Liver (tissue), 9 donors: ENCODE results near the gene IWS1. TPM values are rescaled to one million over a fixed set of nuclear protein-coding genes. Genes with fewer than 3 reads are reported as not detected.

Experiments used
- DNase-seq: peaks from one replicate; pipeline ENCODE4 v3.0.0-alpha.2; 2017; ENCODE audit warnings: low spot score
- H3K27ac ChIP-seq, 2 donors: one replicate each; pipeline ENCODE4 v1.7.0; 2013; ENCODE audit warnings: inconsistent platforms in 2 of 2, low read length in 2 of 2, control low read depth in 1 of 2, low read depth in 1 of 2, mild to moderate bottlenecking in 1 of 2
- H3K27me3 ChIP-seq, 4 donors: one replicate each; pipeline versions ENCODE4 v1.6.1 to v1.7.0; 2013; ENCODE audit warnings: low read length in 3 of 4, inconsistent platforms in 1 of 4, mild to moderate bottlenecking in 1 of 4, moderate library complexity in 1 of 4; ENCODE audit not compliant: control insufficient read depth in 4 of 4, insufficient read depth in 4 of 4
- H3K36me3 ChIP-seq, 4 donors: one replicate each; pipeline versions ENCODE4 v1.6.1 to v1.7.0; 2013; ENCODE audit warnings: low read length in 3 of 4, mild to moderate bottlenecking in 3 of 4, low read depth in 1 of 4, moderate library complexity in 1 of 4; ENCODE audit not compliant: control insufficient read depth in 4 of 4, insufficient read depth in 3 of 4
- H3K4me1 ChIP-seq, 4 donors: one replicate each; pipeline versions ENCODE4 v1.6.1 to v1.7.0; 2013; ENCODE audit warnings: low read length in 3 of 4, mild to moderate bottlenecking in 3 of 4, moderate library complexity in 1 of 4; ENCODE audit not compliant: control insufficient read depth in 4 of 4, insufficient read depth in 4 of 4
- H3K4me3 ChIP-seq, 3 donors: one replicate each; pipeline versions ENCODE4 v1.6.1 to v1.7.0; 2013; ENCODE audit warnings: low read length in 3 of 3, control low read depth in 1 of 3, low read depth in 1 of 3, mild to moderate bottlenecking in 1 of 3
- H3K9ac ChIP-seq, 2 donors: one replicate each; pipeline ENCODE4 v1.7.0; 2013; ENCODE audit warnings: low read length in 2 of 2, mild to moderate bottlenecking in 2 of 2, moderate library complexity in 2 of 2, control low read depth in 1 of 2, low read depth in 1 of 2
- H3K9me3 ChIP-seq, 4 donors: one replicate each; pipeline versions ENCODE4 v1.6.1 to v1.7.0; 2013; ENCODE audit warnings: low read length in 3 of 4; ENCODE audit not compliant: control insufficient read depth in 4 of 4
- ATF3 ChIP-seq: IDR thresholded peaks from 2 replicates; pipeline ENCODE4 v1.6.1; 2016; ENCODE audit warnings: antibody characterized with exemption
- CTCF ChIP-seq: fragments of 150-350 bp; IDR thresholded peaks from 2 replicates; pipeline ENCODE4 v1.5.1; 2017; ENCODE audit warnings: improper control_type of control experiment, low read depth, low read length; ENCODE audit not compliant: missing input control
- EGR1 ChIP-seq, 2 donors: IDR thresholded peaks; 2 replicates each; pipeline ENCODE4 v1.6.1; 2016 to 2018; ENCODE audit warnings: antibody characterized with exemption in 2 of 2, low read depth in 2 of 2
- FOXA1 ChIP-seq: IDR thresholded peaks from 2 replicates; pipeline ENCODE4 v1.6.1; 2016; ENCODE audit warnings: antibody characterized with exemption
- FOXA2 ChIP-seq: IDR thresholded peaks from 2 replicates; pipeline ENCODE4 v1.6.1; 2016; ENCODE audit warnings: antibody characterized with exemption
- GABPA ChIP-seq, 2 donors: IDR thresholded peaks in 1 of 2; conservative IDR thresholded peaks in 1 of 2; 2 replicates each; pipeline ENCODE4 v1.6.1; 2016; ENCODE audit warnings: antibody characterized with exemption in 2 of 2, mild to moderate bottlenecking in 1 of 2, moderate library complexity in 1 of 2
- HNF4A ChIP-seq, 2 donors: conservative IDR thresholded peaks; 2 replicates each; pipeline ENCODE4 v1.6.1; 2016; ENCODE audit warnings: antibody characterized with exemption in 2 of 2, mild to moderate bottlenecking in 2 of 2
- HNF4G ChIP-seq: IDR thresholded peaks from 2 replicates; pipeline ENCODE4 v1.6.1; 2016; ENCODE audit warnings: antibody characterized with exemption
- JUND ChIP-seq, 2 donors: IDR thresholded peaks; 2 replicates each; pipeline ENCODE4 v1.6.1; 2016; ENCODE audit warnings: antibody characterized with exemption in 2 of 2
- MAX ChIP-seq: IDR thresholded peaks from 2 replicates; pipeline ENCODE4 v1.6.1; 2016; ENCODE audit warnings: antibody characterized with exemption
- NR2F2 ChIP-seq: IDR thresholded peaks from 2 replicates; pipeline ENCODE4 v1.6.1; 2016; ENCODE audit warnings: antibody characterized with exemption
- REST ChIP-seq: IDR thresholded peaks from 2 replicates; pipeline ENCODE4 v1.6.1; 2016; ENCODE audit warnings: antibody characterized with exemption, mild to moderate bottlenecking
- RXRA ChIP-seq, 2 donors: IDR thresholded peaks; 2 replicates each; pipeline ENCODE4 v1.6.1; 2017 to 2018; ENCODE audit warnings: antibody characterized with exemption in 2 of 2, mild to moderate bottlenecking in 1 of 2
- TAF1 ChIP-seq: conservative IDR thresholded peaks from 2 replicates; pipeline ENCODE4 v1.6.1; 2016; ENCODE audit warnings: antibody characterized with exemption, mild to moderate bottlenecking
- WGBS: extraction: QIAGEN DNeasy Blood & Tissue Kit; methylation state at CpG from one replicate; pipeline ENCODE4 v1.1.7; 2013; 5-methylcytosine and 5-hydroxymethylcytosine counted together
- polyA plus RNA-seq, 2 donors: library from polyadenylated mRNA; stranded (reverse) in 1 of 2; unstranded in 1 of 2; fragments of 200-250 nt in 1 of 2; fragments of >200 nt in 1 of 2; fragmentation: Nextera tagmentation in 1 of 2; extraction: Ambion mirVana in 1 of 2; gene quantifications; one replicate each; pipeline versions ENCODE4 v1.2.1 to v1.2.3, GENCODE V29; 2013 to 2015
- total RNA-seq, 2 donors: library from RNA; depleted of rRNA; stranded (reverse); fragments of >200 nt; gene quantifications; one replicate each; pipeline ENCODE4 v1.2.3, GENCODE V29; 2014
- donor health status: healthy.
- donor health status: healthy.
- donor health status: healthy.
- donor health status: healthy.
- donor health status: healthy.

IWS1 gene
- total and polyA plus RNA-seq, 4 donors: 13.0 to 28.9 (median 22.8) TPM

GRCh38 chr2:127503491-127503890 lies 22.8 kb downstream of the IWS1 start:
- no peak overlapping the region for H3K27ac ChIP-seq
- 97% methylated on average over 2 of the region's 2 CpGs for WGBS
- no peaks in the 10 kb centered on the region for H3K27me3 ChIP-seq
- no peak for DNase-seq
- peaks cover 0 to 7% (median 5%) of the 10 kb centered on the region in 4 donors for H3K4me1 ChIP-seq
- H3K9ac ChIP-seq: no peak overlapping the region
- no peak overlapping the region for H3K4me3 ChIP-seq
- TF ChIP-seq GABPA (IDR thresholded peaks at IDR 0.05 in 1 of 2, conservative IDR thresholded peaks at IDR 0.05 in 1 of 2): no peak
- no peaks in the 10 kb centered on the region for H3K9me3 ChIP-seq
- H3K36me3 ChIP-seq: peaks cover 7 to 61% (median 48%) of the 10 kb centered on the region in 4 donors

- H3K4me1 ChIP-seq: no peaks in the 10 kb centered on the region
- H3K4me3 ChIP-seq: no peak overlapping the region
- 90% methylated on average over 2 of the region's 2 CpGs for WGBS
- no peaks in the 10 kb centered on the region for H3K9me3 ChIP-seq
- TF ChIP-seq EGR1 (IDR thresholded peaks at IDR 0.05; ENCODE audit: low read depth in 2 of 2): no peak
- TF ChIP-seq JUND (IDR thresholded peaks at IDR 0.05): no peak
- TF ChIP-seq TAF1: no peak
- TF ChIP-seq HNF4G: no peak
- no peak for TF ChIP-seq MAX
- no peak for TF ChIP-seq HNF4A (conservative IDR thresholded peaks at IDR 0.05)
- TF ChIP-seq GABPA (IDR thresholded peaks at IDR 0.05 in 1 of 2, conservative IDR thresholded peaks at IDR 0.05 in 1 of 2): no peak
- no peak for TF ChIP-seq CTCF
- no peak for TF ChIP-seq RXRA (IDR thresholded peaks at IDR 0.05)
- no peak for TF ChIP-seq NR2F2
- TF ChIP-seq ATF3: no peak
- H3K36me3 ChIP-seq: peaks cover 6 to 74% (median 61%) of the 10 kb centered on the region in 4 donors
- DNase-seq: no peak
- H3K9ac ChIP-seq: no peak overlapping the region
- no peak overlapping the region for H3K27ac ChIP-seq
- no peaks in the 10 kb centered on the region for H3K27me3 ChIP-seq
These were observed 27.9 kb downstream of the IWS1 start for GRCh38 chr2:127498386-127498785.

GRCh38 chr2:127490283-127490682 lies 36.0 kb downstream of the IWS1 start:
- peaks cover 16 to 89% (median 69%) of the 10 kb centered on the region in 4 donors for H3K36me3 ChIP-seq
- TF ChIP-seq REST (no peak), TAF1 (no peak), FOXA2 (no peak), NR2F2 (no peak), MAX (no peak), FOXA1 (no peak), GABPA (IDR thresholded peaks at IDR 0.05 in 1 of 2, conservative IDR thresholded peaks at IDR 0.05 in 1 of 2) (no peak), JUND (IDR thresholded peaks at IDR 0.05) (no peak), HNF4G (no peak), ATF3 (no peak)
- no peak overlapping the region for H3K27ac ChIP-seq
- no peak overlapping the region for H3K9ac ChIP-seq
- 92% methylated on average over 4 of the region's 4 CpGs for WGBS
- no peak for DNase-seq
- H3K4me1 ChIP-seq: no peaks in the 10 kb centered on the region
- no peak overlapping the region for H3K4me3 ChIP-seq
- H3K9me3 ChIP-seq: no peaks in the 10 kb centered on the region
- H3K27me3 ChIP-seq: no peaks in the 10 kb centered on the region
